Activated T-cell treated with anti-CD3 and anti-CD28 coated beads, Interleukin-2, amount 50 U/mL, for 48 hours (primary cell): ENCODE results near the gene HIGD2A.

Source experiments
- DNase-seq, 2 experiments: peaks; one replicate each; pipeline ENCODE4 v3.0.0-alpha.2; 2020

The HIGD2A gene, protein sequence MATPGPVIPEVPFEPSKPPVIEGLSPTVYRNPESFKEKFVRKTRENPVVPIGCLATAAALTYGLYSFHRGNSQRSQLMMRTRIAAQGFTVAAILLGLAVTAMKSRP

DNA sequence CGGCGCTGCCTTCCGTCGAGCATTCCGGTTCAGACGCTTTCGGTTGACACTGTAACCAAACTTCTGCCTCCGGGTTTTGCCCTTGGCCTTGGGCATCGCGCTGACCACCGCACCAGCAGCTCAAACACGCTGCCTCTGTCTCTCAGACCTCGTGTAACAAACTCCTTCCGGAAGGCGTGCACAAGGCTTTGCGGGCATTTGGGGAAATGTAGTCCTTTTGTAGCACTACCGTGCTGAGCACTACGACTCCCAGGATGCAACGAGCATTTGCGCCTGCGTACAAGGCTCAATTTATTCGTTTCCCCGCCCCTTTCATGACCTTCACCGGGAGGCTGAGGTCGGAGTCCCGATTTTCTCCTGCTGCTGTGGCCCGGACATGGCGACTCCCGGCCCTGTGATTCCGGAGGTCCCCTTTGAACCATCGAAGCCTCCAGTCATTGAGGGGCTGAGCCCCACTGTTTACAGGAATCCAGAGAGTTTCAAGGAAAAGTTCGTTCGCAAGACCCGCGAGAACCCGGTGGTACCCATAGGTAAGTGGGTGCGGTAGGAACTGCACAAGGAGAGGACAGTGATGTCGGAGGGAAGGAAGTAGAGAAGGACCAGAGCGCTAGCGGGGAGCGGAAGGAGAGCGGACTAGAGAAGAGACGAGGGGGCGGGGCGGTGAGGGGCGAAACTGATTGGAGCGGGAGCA lies at the start of gene HIGD2A, which contains the start of gene NOP16:
HIGD2A (plus strand) TSS at position 308 of the 691 bp plus-strand sequence; CDS start at position 377, 69 bp downstream.
NOP16 (minus strand) TSS at position 155 of the 691 bp plus-strand sequence; CDS start at position 96, 59 bp downstream.
- DNase-seq = peak; percentile 98 to 99

DNA sequence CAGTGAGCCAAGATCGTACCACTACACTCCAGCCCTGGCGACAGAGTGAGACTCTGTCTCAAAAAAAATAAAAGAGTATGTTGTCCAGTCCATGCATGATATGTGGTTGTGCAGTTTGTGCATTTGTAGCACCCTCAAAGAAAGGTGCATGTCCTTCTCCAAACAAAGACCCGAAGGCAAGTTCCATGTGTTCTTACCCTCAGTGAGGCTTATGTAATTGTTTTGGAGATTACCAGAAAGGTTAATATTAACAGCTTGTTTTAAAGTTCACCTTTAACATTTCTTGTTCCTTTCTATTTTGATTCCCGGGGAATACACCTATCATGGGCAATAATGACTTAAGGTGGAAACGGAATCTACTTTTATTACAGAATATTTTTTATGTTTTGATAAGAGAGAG lies 49.2 kb upstream of the HIGD2A start:
- no peak for DNase-seq

DNA sequence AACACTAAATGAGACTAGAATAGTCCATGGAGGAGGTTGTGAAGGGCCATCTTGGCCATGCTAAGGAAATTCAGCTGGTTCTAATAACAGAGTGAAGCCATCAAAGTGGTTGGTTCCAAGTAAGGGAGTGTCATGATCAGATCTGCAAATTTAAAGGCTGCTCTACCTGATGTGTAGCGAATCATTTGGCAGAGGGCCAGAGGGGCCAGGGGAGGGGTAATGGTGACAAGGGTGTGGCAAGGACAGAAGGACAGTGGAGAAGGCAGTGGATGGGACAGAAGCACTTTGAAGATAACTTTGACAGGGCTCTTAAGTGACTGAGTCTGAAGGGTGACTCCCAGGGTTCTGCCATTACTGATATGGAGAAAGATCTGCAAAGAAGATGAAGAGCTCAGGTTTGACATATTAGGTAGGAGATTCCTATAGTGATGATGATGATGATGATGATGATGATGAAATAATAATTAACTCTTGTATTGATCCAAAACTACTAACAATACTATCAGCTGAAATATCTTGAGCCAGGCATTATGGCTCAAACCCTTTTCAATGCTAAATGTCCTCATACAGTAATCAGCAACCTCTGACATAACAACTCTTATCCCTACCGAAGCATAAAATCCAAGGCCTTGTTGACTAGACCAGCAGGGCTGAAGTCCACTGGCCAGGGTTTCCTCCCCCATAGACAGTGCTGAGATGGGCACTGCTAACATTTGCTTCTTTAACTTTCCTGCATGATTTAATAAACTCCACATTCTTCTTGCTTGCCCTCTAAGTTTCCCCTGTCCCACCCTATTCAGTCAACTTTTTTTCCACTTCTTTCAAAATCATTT lies 47.0 kb upstream of the HIGD2A start:
- DNase-seq = no peak

DNA sequence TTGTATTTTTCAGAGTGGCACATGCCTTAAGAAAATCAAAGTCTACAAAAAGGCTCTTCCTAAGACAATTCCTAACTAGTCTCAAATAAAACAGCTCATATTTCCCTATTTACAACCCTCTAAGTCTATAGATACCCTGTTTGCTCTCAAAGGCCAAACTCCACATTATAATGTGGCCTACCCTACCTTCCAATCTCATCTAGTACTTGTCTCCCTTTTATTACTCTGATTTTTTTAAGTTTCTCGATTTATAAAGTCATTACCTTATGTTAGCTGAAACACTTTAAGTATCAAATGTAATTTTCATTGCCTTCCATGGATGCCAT lies 46.4 kb upstream of the HIGD2A start:
- no peak for DNase-seq

DNA sequence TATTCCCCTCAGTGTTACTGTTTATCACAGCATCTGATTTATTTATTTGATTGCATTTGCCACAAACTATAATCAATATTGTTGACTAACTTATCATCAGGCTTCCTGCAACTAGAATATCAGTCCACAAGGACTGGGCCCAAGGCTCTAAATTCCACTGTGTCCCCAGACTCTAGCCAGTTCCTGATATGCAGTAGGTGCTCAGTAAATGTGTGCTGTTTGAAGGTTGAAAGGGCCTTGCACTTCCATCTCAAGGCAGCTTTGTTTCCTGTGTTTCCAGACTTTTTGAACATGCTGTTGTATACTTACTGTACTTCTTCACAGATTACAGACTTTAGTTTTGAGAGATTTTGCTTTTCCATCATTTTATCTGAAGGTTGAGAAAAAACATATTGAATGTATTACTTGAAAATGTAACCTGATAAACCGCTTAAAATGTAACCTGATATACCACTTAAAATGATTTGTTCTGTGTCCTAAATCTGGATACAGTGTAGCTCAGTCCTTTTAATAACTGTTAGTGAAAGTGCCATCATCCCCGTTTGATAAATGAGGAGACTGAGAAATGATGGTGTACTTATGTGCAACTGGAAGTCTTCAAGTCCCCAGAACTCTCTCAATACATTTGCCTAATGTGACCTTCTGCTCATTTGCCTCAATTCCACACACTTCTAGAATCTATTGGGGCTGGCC lies 45.6 kb upstream of the HIGD2A start:
- DNase-seq = no peak

DNA sequence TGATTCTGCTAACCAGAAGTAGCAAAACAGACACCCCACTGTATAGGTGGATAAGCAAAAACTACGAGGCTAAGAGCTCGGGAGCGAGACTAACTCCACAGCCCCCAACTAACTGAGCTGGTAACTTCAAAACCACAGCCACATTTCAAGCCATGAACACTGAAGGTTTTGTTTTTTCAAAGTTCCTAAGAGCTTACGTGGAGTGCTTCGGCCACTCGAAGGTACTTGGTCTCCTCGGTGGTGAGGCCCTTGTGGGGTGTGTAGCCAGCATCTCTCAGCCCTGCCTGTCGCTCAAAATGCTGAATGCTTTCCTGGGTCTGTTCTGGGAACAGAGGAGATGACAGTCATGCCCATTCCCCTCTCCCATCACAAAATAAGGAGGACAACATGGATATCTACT lies 38.1 kb upstream of the HIGD2A start:
- no peak for DNase-seq

DNA sequence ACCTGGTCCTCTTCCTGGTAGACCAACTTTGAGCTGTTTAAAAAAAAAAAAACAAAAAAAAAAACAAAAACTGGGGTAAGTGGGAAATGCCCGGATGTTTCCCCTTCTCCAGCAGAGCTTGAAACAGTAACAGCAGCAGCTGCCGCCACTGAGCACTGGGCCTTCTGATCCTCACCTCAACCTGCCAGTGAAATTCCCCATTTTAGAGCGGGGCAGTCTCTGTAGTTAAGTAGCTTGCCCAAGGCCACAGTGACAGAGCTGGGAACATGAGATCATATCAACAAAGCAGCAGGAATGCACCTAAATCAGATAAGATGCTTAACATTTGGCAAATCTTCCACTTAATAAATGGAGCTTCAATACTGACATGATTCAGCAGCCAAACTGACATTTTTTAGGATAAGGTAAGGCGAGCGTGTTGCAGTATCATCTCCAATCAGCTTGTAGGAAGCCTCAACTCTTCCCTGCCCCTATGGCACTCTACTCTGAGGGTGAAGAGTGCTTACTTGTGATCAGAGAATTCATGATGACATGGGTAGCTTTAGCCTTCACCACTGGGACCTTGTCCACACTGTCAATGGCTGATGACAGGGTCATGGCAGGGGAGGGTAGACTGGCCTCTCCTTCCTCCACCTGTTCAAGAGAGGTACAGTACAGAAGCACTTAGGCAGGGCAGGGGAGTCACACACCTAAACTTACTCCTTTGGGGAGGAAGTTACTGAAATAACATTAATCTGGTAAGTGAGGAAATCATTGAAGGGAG lies 36.3 kb upstream of the HIGD2A start:
- DNase-seq = no peak

DNA sequence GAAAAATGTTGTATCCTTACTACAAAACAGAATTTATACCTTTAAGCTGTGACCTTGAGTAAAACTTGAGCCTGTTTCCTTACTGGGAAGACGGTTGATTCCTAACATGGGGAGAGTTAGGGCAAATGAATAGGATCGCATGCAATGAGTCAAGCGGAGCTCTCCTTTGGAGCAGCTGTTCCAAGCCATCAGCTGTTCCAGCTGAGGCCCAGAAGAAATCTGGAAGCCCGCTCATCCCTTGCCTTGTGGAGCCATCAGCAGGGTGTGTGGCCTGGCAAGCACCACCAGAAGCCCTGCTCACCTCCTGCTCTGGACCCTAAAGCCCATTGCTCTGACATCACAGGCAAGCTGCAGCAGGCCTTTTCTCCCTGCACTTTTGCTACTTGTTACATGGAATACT lies 35.0 kb upstream of the HIGD2A start:
- no peak for DNase-seq

DNA sequence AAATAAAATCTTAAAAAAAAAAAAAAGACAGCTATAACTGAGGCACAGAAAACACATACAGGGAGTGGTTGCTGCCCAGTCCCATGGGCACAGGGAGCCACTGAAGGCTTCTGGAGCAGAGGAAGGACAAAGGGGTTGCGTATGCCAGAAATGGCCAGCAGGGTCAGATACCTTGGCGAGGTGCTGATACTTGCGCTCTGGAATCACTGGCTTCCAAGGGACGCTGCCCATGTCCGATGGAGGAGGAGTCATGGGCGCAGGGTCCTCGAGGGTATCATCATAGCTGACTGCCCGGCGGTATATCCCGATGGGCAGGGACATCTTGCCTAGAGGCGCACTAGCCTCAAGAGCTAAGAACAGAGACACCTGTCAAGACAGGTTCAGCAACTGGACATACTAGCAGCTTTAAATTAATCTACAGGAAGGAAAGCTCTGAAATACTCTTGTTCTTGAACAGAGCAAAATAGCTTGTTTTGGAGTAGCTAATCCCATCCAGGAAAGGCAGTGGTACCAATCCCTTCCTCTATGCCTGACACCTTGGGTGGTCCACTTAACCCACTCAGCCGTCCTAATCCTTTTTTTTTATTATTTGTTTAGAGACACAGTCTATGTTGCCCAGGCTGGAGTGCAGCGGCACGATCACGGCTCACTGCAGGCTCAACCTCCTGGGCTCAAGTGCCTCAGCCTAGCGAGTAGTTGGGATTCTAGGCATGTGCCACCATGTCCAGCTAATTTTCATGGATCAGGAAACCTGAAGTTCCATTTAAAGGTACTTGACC lies 33.0 kb upstream of the HIGD2A start:
- no peak for DNase-seq

DNA sequence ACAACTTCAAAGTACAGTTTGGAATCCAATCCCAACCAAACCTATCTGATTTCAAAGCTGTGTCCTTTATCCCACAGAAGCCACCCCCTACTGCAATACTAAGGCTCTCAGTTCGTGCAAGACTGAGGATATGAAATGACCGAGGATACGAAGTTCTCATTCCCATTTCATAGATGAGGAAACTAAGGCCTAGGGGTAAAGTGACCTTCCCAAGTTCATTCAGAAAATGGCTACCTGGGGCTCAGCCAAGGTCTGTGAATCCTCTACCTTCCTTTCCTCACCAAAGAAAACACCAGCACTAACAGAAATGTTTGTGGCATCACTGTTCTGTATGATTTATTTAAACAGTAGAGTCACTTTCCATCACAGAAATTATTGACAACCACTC lies 32.4 kb upstream of the HIGD2A start:
- no peak for DNase-seq

DNA sequence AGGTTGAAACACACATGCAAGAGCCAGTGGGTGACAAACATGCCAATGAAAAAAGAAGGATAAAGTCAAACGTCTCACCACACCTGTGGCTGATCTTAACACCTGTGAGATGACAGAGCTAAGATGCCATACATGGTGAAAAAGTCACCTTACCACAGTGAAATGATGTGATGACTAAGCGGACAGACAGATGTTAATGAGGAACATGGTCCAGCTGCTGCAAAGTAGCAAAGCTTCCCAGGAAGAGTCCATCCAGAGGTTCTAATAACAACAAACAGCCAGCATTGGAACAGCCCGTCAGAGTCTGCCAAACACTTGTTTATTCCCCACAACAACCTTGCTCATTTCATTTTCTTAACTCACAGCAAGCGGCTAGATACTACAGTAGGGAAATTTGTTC lies 28.9 kb upstream of the HIGD2A start:
- no peak for DNase-seq

DNA sequence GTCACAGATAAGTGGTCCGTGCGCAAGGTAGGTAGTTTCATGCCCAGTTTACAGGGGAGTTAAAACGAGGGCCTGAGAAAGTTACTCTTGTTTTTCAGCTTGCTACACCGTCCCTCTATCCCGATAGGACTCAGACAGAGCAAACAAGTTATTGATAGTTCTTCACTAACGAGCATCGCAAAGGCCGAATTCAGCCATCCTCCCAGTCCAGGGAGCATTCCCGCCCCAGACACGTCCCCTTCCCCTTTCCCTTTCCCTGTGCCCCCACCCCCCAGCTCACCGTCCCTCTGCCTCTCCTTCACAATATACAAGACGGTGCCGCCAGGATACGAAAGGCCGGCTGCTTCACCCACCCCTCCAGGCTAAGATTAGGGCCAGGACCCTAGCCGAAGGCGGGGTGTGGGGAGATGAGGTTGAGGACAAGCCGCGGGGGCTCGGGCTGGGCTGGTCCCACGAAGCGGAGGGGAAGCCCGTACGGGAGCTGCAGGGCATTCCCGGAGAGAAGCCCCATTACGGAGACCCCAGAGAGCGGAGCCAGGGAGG lies 27.6 kb upstream of the HIGD2A start:
- no peak for DNase-seq

DNA sequence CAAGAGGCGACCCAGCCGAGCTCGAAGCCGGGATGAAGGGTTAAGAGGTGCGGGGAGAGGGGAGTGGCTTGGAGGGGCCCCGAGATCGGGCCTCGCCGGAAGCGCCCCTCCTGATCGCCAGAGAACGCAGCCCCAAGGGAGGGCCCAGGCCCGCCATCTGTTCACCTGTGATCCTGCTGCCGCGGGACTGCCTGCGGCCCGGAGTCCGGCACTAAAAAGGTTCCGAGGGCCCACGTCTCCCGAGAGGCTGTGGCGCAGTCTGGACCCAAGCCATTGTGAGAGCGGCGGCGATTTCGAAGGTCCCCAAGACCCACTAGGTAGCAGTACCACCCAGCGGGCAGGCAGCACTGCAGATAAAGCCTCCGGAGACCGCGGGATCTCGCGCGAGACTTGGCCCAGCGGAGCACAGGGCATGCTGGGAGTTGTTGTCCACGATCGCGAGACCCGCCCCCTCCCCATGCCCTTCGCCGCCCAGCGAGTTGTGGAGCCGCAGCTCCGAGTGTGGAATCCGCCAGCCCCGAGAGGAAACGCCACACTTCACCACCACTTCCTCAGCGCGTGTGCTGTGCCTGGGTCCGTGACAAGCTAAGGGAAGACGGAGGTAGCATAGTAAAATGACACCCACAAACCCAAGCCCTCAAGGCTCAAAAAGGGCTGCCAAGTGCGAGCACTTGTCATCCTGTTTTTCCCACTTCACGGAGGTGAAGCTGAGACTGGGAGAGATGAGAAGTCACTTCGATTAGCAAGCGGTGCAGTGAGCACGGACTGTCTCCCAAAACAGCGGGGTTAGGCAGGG lies 26.9 kb upstream of the HIGD2A start, which contains the start of gene KIAA1191:
KIAA1191 (minus strand) TSS at position 328 of the 796 bp plus-strand sequence. CDS start 2,256 bp downstream, outside the sequence.
- peak; percentile 95 to 96 for DNase-seq

DNA sequence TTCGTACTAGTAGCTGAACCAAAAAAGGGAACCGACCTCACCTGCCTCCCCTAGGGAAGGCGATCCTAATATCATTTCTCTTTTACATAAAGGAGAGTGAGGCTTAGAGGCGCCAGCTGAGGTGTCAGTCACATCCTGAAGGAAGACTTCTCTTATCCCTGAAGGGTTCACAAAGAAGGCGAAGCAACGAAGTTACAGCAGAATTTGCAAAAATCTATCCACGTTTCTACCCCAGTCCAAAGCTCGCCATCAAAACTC lies 26.4 kb upstream of the HIGD2A start:
- DNase-seq = no peak

DNA sequence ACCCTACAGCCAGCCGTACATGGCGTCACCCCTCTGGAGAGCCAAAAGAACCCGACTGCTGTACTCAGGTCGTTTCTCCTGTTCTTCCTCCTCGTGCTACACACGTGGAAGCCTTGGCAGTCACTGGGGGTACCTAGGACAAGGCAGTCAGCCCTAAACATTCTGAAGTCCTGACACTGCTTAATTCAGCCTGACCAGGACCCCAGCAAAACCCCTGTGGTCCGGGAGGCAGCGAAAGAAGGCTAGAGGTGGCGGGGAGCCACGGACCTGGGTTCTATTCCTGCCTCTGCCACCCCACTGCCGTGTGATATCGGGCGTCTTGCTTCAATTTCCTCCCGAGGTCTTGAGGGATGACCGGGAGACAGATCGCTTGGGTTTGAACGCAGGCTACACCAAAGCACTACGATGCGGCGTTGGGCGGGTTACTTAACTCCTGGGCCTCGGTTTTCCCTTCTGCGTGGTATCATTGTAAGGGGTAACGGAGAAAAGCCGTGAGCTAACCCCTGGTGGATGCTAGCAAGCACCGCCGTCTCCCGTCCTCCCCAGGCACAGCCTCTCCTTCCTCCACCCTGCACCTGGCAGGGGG lies 23.7 kb upstream of the HIGD2A start:
- DNase-seq = no peak

DNA sequence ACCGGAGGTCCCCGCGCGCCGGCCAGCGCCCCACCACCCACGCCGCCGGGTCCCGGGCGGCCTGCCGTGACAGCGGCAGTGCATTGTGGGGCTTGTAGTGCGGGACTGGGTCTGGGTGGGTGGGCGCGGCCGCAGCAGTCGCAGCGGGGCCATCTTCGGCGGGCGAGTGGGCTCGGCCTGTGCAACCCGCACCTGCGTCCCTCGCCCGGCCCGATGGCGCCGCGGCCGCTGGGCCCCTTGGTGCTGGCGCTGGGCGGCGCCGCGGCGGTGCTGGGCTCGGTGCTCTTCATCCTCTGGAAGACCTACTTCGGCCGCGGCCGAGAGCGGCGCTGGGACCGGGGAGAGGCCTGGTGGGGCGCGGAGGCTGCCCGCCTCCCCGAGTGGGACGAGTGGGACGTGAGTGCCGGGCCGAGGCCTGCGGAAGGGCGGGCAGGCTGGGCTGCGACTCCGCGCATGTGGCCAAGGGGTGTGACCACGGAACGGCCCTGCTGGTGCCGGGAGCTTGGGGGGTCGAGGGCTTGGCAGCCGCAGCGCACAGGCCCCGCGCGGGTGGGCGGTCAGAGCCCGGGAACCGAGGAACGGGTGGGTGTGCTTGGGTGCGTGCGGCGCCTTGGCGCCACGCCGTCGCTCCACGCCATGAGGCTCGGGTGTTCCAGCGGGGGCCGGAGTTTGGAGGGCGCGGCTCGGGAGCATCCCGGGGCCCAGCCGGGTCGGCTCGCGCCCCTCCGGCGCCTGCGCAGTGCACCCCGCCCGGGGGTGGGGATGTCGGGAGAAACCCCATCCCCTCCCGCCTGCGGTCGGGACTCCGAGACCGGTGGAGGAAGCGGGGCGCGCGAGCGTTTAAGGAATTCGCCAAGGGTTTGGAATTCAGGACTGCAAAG lies 23.0 kb upstream of the HIGD2A start, which contains the start of gene ARL10:
ARL10 (plus strand) TSS at position 137 of the 881 bp plus-strand sequence; CDS start at position 214, 77 bp downstream.
- DNase-seq = peak; percentile 69 to 78

DNA sequence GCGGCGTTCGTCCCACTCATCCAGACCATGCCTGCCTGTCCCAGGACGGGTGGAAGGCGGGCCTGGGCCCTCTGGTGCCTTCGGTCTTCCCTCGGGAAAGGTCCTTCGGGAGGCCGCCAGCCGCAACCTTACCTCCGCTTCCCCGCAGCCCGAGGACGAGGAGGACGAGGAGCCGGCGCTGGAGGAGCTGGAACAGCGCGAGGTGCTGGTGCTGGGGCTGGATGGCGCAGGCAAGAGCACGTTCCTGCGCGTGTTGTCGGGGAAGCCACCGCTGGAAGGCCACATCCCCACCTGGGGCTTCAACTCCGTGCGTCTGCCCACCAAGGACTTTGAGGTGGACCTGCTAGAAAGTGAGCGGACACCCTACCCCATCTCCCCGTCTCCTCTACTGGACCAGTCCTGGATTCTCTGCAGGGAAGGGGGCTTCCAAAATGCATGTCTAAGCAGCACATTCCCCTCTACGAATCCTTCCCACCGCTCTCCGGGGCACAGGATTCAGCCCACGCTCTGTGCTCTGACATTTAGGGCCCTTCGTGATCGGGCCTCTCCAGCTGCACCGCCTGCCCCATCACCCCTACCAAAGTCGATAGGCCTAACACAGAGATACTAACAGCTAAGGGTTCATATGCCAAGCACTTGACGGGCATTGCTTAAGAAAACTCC lies 22.2 kb upstream of the HIGD2A start:
- no peak for DNase-seq

DNA sequence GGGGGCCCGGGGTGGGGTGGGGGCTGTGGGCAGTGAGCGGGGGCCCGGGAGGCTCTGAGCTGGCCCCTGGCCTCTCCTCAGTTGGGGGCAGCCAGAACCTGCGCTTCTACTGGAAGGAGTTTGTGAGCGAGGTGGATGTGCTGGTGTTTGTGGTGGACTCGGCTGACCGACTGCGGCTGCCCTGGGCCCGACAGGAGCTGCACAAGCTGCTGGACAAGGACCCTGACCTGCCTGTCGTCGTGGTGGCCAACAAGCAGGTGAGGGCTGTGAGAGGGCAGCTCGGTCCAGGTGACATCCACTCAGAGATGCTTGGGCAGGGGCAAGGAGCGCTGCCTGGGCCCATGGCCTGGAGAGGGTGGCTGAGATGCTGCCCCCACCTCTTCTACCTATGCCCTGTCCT lies 19.8 kb upstream of the HIGD2A start:
- DNase-seq = no peak
